A549 treated with Mapracorat at 1 μM for 4 hours (cell line): ENCODE results near the gene MLC1. TPM values are rescaled to one million over a fixed set of nuclear protein-coding genes. Genes with fewer than 3 reads are reported as not detected.

Source experiments
- total RNA-seq: library from RNA; stranded (reverse); fragments of 200-300 nt; extraction: Qiagen RNA extraction; gene quantifications from 5 replicates; pipeline ENCODE4 v1.2.3, GENCODE V29; 2022

The MLC1 gene
- total RNA-seq: not detected in 5 replicates

GRCh38 chr22:50085211-50085972 lies at the start of gene MLC1:
Gene MLC1 (minus strand): TSS chr22:50085426. CDS start chr22:50084902, 524 bp downstream.

DNA sequence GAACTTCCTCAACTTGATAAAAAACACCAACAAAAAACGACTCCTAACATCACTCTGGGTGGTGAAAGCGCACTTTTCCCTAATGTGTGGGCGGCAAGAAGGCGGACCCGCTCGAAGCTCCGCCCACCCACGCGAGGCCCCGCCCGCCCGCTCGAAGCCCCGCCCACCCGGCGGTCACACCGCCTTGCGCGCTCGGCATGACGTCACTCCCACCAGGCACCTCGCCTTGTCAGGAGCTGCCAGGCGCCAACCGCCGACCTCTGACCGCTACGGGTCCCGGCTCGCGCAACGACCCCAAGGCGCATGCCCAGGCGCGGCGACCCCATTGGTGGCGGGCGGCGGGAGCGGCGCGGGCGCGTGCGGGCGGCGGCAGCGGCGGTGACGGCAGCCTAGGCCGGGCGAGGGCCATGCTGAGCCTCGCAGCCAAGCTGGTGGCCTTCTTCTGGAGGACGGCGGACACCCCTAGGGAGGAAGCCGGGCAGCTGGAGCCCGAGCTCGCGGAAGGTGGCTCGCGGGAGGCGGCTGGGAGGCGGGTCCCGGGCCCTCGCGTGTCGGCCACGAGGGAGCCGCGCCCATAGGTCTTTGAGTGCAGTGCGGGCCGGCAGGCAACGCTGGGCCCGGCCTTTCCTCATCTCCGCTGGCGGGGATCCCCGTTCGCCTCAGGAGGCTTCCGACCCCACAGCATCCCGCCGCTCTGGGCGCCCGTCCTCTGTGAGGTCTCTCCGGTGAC lies 4.6 kb upstream of the MLC1 start, which contains the start of gene MOV10L1:
TSS of gene MOV10L1 (plus strand) at position 325 of the 730 bp plus-strand sequence. CDS start at position 408, 83 bp downstream.

GRCh38 chr22:50058061-50058905 lies 26.9 kb downstream of the MLC1 start, which contains the start of gene TTLL8:
Gene TTLL8 (minus strand): TSS chr22:50058298.

GRCh38 chr22:50012211-50013181 lies 72.7 kb downstream of the MLC1 start, which contains the start of gene IL17REL:
Gene IL17REL (minus strand): TSS chr22:50012765. CDS start chr22:50012646, 119 bp downstream.

Other genes starting within 250 kb of the MLC1 start
- gene ZBED4, start 231.6 kb downstream of the MLC1 start, total RNA-seq: 9.8 to 12.8 TPM (median 11.3 TPM) in 5 replicates
- gene ALG12, start 167.0 kb downstream of the MLC1 start, total RNA-seq: 6.0 to 13.7 TPM (median 11.4 TPM) in 5 replicates
- gene CRELD2, start 166.8 kb downstream of the MLC1 start, total RNA-seq: 21.1 to 32.6 TPM (median 27.6 TPM) in 5 replicates
- gene PIM3, start 124.7 kb downstream of the MLC1 start, total RNA-seq: 36.1 to 78.7 TPM (median 74.6 TPM) in 5 replicates
- gene IL17REL, start 72.7 kb downstream of the MLC1 start, total RNA-seq: 0.04 to 0.06 TPM (median 0.05 TPM) in 5 replicates
- not detected in 5 replicates for gene TTLL8, start 27.1 kb downstream of the MLC1 start, total RNA-seq
- gene MOV10L1, start 4.6 kb upstream of the MLC1 start, total RNA-seq: not detected in 5 replicates
- 5.1 to 7.0 TPM (median 6.5 TPM) in 5 replicates for gene PANX2, start 85.3 kb upstream of the MLC1 start, total RNA-seq
- 21.9 to 37.7 TPM (median 37.1 TPM) in 5 replicates for gene TRABD, start 100.5 kb upstream of the MLC1 start, total RNA-seq
- 12.3 to 20.5 TPM (median 20.0 TPM) in 5 replicates for gene SELENOO, start 115.6 kb upstream of the MLC1 start, total RNA-seq
- 6.1 to 12.0 TPM (median 11.0 TPM) in 5 replicates for gene TUBGCP6, start 159.6 kb upstream of the MLC1 start, total RNA-seq
- gene HDAC10, start 165.8 kb upstream of the MLC1 start, total RNA-seq: 6.5 to 14.1 TPM (median 12.6 TPM) in 5 replicates
- 17.2 to 30.4 TPM (median 25.2 TPM) in 5 replicates for gene MAPK12, start 176.3 kb upstream of the MLC1 start, total RNA-seq
- gene MAPK11, start 185.0 kb upstream of the MLC1 start, total RNA-seq: 5.2 to 7.7 TPM (median 7.0 TPM) in 5 replicates
- gene PLXNB2, start 222.2 kb upstream of the MLC1 start, total RNA-seq: 86.0 to 120 TPM (median 115 TPM) in 5 replicates
- gene DENND6B, start 241.6 kb upstream of the MLC1 start, total RNA-seq: 2.4 to 5.1 TPM (median 2.7 TPM) in 5 replicates